GM18873 (cell line): ENCODE results near the gene ZCWPW1.
A peak's percentile ranks its signal among the peaks of the same experiment; 100 is the strongest.

Experiments
- ATAC-seq: cut with Tn5 transposase; IDR thresholded peaks from one replicate; pipeline ENCODE4 v1.9.1; 2021; ENCODE audit warnings: mild to moderate bottlenecking, moderate library complexity, moderate number of reproducible peaks; ENCODE audit not compliant: unreplicated experiment, low FRiP score

ZCWPW1 gene

DNA sequence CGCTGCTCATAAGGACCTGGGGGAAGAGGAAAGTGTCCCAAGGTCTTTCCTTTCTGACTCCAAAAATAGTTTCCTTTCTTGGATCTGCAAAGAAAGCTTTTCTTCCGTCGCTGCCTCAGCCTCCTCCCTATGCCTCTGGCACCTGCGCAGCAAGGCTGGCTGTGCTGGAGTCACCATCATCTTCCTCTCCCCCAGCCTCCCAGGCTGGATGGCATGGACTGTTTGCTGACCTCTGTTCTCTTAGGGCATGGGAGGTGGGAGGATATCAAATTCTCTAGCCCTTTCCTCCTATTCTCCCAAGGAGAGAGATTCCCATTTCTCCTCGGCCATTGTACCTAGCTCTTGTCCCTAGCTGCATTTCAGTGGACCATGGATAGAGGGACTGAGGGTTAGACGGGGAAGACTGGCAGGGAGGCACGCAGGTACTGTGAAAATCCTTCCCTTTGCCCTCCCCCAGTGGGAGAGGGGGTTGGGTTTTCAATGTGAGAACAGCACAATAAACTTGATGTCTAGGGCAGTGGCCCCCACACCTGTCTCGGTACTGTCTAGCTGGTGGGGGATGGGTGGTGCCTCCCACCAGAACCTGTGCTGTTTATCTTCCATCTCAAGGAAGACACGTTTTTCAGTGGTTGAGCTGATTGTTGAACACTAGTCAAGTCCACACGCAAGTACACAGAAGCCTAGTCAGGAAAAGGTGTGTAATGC lies 5.2 kb upstream of the ZCWPW1 start:
- no peak for ATAC-seq

DNA sequence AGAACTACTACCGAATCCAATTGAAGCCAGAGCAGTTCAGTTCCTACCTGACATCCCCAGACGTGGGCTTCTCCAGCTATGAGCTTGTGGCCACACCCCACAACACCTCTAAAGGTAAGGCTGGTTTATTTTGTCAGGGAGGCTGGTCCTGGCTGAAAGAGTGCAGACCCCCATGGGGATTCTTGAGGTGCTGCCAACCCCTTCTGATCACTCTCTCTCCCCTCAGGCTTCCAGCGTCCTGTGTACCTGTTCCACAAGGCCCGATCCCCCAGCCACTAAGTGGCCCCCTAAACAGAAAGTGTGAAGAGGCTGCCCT lies 4.7 kb upstream of the ZCWPW1 start:
- no peak for ATAC-seq

DNA sequence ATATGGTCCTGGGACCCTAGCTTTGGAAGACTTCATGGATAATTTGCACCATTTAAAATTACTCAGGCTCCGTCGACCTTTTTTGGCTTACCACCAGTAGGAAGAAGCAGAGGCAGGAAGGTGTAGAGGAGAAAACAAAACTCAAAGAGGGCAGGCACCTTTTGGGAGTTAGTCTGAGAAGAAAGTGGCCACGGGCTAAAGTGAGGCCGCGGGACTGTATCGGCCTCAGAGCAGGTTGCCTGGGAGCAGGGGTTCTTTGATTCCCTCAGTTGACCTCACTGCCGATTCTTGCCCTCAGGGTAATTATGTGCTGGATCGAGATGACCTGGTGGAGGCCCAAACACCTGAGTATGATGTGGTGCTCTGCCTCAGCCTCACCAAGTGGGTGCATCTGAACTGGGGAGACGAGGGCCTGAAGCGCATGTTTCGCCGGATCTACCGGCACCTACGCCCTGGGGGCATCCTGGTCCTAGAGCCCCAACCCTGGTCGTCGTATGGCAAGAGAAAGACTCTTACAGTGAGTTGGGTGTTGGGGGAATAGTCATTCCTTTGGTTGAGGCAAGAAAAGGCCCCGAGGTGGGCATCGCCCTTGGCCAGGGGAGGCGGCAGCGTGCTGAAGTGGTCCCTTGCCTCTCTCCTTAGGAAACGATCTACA lies 4.2 kb upstream of the ZCWPW1 start:
- no peak for ATAC-seq

DNA sequence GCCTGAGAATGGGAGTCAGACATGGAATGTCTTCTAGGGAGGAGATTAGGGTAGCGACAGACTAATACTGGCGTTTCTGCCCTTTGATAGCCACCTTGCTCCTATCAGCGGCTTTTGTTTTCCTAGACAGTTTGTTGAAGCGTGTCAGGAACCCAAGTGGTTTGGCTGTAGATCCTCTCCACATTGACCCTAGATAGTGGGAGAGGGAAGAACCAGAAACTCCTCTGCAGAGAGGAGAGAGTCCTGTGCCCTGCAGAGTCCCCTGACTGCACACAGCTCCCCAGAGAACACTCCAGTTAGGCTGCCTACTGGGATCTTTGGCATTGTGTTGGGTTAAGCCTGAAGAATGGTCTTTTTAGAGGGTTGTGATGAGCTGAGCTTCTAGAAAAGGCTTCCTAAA lies 3.5 kb upstream of the ZCWPW1 start:
- ATAC-seq, result no peak

DNA sequence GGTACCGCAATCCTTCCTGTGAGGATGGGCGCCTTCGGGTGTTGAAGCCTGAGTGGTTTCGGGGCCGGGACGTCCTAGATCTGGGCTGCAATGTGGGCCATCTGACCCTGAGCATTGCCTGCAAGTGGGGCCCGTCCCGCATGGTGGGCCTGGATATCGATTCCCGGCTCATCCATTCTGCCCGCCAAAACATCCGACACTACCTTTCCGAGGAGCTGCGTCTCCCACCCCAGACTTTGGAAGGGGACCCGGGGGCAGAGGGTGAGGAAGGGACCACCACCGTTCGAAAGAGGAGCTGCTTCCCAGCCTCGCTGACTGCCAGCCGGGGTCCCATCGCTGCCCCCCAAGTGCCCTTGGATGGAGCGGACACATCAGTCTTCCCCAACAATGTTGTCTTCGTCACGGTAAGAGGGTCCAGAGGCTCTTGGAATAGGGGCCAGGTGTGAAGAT lies 2.8 kb upstream of the ZCWPW1 start:
- no peak for ATAC-seq

DNA sequence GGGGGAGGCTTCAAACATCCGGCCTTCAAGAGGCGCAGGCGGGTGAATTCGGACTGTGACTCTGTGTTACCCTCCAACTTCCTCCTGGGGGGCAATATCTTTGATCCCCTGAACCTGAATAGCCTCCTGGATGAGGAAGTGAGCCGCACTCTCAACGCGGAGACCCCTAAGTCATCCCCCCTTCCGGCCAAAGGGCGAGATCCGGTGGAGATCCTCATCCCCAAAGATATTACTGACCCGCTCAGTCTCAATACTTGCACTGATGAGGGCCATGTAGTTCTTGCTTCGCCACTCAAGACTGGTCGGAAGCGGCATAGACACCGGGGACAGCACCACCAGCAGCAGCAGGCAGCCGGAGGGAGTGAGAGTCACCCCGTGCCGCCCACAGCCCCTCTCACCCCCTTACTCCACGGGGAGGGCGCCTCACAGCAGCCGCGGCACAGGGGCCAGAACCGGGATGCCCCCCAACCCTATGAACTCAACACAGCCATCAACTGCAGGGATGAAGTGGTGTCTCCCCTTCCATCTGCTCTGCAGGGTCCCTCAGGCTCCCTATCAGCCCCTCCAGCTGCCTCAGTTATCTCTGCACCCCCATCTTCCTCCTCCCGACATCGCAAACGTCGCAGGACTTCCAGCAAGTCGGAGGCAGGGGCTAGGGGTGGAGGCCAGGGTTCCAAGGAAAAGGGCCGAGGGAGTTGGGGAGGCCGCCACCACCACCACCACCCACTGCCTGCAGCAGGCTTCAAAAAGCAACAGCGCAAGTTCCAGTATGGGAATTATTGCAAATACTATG lies 2.2 kb upstream of the ZCWPW1 start:
- ATAC-seq, result no peak

DNA sequence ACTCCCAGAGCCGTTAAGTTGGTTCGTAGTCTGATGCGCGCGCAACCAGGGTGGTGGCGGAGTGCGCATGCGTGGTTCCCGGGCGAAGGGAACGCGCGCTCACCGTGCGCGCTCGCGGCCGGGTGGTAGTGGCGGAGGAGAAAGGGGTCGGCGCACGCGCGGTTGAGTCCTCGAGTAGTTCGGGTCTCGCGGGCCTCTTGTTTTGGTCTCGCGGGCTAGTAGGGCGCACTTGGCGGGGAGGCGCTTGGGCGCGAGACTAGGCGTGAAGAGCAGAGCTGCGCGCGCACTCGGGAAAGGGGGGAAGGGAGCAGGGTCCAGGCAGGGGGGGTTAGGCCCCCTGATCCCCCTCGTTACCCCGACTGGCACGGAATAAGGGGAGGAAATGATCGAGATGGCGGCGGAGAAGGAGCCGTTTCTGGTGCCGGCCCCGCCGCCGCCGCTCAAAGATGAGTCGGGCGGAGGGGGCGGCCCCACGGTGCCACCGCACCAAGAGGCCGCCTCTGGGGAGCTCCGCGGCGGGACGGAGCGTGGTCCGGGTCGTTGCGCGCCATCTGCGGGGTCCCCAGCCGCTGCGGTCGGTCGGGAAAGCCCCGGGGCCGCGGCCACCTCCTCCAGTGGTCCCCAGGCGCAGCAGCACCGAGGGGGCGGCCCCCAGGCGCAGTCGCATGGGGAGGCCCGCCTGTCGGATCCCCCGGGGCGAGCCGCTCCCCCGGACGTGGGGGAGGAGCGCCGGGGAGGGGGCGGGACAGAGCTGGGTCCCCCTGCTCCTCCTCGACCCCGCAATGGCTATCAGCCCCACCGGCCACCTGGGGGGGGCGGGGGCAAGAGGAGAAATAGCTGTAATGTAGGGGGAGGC lies 1.4 kb upstream of the ZCWPW1 start, which contains the start of gene MEPCE:
Gene MEPCE, plus strand, starts transcription at position 195 of the 856 bp plus-strand sequence. Its CDS starts 188 bp downstream, at position 383.
- peak; percentile 14 for ATAC-seq

DNA sequence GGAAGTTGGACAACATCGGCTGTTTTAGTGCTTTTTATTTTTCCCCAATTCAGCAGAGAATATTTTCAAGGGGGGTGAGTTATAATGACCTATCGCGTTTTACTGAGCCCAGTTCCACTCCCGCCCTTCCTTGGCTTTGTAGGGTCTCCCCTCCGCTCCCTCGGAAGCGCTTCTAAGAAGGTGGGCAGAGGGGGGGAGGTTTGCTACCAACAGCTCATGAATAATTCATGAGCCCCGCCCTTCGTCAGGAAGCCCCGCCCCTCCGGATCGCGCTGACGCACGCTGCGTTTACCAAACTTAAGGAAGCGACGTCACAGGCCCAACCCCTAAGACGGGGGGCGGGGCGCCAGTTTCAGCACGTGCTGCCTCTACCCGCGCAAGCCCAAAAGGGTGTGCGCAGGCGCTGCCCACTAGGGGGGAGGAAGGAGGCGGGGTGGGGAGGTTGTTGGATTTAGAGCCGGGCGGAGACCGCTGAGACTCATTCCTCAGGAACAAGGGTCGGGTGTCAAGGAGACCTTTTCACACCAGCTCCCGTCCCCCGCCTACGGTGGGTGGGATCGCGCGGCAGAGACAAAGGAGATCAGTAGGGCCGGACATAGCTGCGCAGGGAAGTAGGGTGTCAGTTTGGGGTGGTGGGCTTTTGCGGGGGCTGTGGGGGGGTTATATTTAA lies 599 bp upstream of the ZCWPW1 start:
- ATAC-seq, result peak; percentile 38

DNA sequence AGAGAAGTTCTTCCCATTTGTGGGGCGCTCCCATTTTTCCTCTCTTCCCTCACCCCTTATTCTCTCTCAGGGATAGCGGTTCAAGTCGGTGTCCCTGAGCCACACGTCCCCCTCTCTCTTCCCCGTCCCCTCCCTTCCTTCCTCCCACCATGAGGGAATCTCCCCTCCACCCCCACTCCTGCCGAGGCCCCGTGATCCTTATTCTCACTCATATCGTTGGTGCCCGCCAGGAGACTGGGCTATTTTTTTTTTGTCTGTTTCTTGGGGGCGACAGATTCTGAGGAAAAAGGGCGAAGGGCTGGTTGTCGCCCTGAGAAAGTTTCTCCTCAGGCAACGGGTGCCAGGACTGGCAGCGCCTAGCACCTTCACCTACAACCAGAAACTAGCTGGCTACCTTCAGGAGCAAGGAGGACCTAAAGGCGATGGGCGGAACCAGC lies 723 bp downstream of the ZCWPW1 start:
- ATAC-seq, result no peak

DNA sequence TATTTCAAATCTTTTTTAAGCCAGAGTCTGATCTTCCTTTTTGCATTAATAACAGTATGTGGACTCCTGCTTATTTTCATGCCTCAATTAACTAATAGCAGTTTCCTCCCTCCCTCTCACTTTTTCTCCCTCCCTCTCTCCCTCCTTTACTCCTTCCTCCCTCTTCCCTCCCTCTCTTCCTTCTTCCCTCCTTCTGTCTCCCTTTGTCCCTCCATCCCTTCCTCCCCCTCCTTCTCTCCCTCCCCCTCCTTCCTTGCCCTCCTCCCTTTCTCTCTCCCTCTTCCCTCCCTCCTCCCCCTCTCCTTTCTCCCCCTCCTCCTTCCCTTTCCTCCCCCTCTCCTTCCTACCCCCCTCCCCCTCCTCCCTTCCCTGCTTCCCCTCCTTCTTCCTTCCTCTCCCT lies 2.0 kb downstream of the ZCWPW1 start:
- no peak for ATAC-seq

DNA sequence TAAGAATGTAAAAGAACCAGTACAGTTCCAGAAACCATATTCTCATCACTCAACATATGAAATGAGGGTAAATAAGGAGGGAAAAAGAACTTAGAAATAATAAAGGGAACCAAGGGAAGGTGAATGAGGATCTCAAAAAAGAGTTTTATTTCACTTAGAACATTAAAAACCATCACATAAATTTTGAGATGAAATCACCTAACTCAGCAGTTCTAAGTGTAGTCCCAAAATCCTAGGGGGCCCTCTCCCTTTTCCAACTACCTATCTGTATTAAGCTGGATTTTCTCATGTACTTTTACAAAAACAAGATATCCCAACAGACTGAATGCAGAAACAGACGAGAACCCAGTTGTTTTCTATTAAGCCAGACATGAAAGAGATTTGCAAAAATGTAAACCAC lies 3.2 kb downstream of the ZCWPW1 start:
- no peak for ATAC-seq

DNA sequence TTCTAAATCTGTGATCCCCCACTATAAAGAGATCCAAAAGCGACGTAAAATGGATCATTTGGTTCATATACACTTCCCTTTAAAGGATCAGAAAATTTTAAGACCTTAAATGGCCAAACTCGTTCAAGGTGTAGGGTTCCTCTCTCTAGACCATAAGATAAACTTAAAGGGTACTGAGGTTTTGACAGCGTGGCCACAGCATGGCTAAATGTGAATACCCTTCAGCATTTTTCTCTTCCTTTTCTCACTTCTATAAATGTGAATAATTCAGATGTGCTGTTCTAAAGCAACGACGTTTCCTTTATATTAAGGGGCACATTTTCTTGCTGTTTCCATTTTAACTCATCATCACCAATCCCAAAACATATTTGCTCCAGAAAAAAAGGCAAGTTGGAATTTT lies 5.2 kb downstream of the ZCWPW1 start:
- no peak for ATAC-seq

DNA sequence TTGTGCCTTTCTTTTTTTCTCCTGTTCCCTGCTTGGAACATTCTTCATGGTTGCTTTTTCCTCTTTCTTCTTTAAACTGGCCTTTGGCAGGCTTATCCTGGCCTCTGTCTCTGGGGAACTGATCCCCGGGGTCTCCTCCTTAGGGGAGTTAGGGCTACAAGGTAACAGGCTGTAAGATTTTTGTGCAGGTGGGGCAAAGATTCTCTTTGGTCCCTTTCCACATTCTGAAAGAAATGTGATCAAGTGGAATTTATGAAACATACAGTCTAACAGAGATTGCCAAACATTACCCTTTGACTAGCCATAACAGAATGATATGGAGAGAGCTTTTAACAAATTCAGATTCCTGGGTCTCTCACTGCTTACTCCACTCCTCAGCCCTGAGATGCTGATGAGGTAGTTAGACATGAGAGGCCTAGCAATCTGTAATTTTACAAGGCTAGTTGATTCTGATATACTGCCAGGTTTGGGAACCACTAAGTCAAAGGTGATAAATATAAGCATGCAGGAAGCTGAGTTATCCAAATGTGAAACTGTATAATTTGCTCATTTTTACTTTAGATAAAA lies 8.8 kb downstream of the ZCWPW1 start:
- ATAC-seq, result no peak

DNA sequence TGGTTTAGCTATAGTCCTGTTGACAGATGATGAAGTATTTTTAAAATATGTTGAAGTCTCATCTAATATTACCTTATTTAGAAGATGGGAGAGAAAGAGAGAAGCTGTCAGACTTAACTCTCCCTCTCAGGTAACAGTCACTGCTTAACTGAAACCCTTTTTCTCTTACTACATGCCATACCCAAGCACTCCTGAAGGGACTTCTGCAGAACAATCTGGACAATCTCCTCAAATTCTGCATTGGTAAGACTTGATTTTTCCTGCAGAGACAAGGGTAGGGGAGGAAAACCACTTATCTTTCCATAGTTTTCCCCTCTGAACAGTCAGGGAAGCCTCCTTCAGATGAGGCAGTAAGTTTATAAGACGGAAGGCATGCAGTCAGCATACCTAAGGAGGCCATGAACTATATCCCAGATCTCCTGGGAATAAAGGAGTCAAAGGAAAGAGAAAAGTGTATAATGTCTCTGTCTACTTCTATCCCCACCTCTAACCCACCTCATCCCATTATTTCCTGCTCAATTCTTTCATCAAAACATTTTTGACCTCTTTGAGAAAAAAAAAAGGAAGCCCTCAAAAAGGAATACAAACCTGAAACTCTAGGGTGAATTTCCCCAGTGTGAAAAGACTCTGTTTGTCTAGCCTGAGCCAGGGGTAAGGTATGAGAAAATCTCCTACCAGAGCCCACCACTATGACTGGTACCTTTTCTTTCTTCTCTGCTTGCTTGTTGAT lies 9.4 kb downstream of the ZCWPW1 start:
- no peak for ATAC-seq

DNA sequence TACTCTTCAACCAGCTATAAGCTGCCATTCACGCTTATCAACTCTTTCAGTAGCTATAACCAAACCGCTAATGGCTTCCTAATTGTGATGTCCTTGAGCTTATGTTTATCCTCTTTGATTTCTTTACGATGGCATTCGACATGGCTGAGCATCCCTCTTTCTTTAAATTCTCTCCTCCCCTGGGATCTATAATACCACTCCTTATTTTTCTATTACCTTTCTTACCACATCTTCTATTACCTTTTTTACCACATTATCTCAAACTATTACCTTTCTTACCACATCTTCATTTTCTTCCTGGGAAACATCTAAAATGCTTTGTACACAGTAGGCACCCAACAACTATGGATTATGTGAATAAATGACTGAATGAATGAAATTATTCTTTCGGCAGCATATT lies 13.1 kb downstream of the ZCWPW1 start:
- ATAC-seq, result no peak

DNA sequence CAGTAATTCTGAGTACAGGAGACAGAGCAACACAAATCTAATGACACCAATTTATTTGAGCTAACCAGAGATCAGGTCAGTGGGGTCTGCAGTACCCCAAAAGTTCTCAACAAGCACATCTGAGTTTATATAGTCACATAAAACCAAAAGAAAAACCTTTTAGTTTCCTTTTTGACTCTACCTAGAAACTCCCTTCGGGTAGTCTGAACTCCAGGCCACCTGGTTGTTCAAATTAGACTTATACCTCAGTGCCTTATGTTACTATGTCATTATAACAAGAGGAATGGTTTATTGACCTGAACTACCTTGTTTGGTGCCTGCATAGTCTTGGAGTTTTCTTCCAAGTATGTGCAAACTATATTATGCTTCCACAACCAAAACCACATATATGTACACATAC lies 14.6 kb downstream of the ZCWPW1 start:
- ATAC-seq, result no peak

DNA sequence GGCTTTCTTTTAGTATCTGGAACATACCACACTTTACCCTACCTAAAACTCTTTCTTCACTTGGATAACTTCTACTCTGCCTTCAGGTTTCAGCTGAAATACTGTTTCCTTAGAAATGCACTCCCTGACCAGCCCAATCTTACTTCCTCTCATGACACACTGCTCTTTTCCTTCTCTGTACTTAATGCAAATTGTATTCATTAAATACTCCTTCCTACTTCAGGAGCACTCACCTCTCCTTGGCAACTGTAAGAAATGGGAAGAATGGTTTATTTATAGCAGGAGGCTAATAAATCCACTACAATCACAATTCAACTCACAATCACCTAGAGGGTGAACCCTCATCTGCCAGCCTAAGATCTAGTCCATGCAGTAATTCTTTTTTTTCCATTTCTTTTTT lies 15.2 kb downstream of the ZCWPW1 start:
- no peak for ATAC-seq

DNA sequence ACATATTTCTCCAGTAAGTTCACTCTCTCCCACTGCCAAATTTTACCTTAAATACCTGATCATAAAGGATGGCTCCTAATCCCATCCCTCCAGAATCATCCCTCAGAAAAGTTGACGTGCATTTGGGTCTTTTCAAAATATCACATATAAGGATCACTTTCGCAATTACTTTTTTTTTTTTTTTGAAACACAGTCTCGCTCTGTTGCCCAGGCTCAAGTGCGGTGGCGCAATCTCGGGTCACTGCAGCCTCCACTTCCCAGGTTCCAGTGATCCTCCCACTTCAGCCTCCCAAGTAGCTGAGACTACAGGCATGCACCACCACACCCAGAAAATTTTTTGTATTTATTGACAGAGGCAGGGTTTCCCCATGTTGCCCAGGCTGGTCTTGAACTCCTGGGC lies 17.4 kb downstream of the ZCWPW1 start:
- no peak for ATAC-seq
